Activated naive CD8-positive, alpha-beta T cell treated with anti-CD3 and anti-CD28 coated beads for 36 hours (primary cell): ENCODE measurements around the gene EFR3B. TPM values are rescaled to one million over a fixed set of nuclear protein-coding genes. Genes with fewer than 3 reads are reported as not detected.
"Not testable (repeated sequence)": the region's sequence is repeated elsewhere in the genome, so short reads cannot be mapped to it uniquely, and the experiment has no call there.

Source experiments
- DNase-seq: peaks from one replicate; pipeline ENCODE4 v3.0.0; 2021
- H3K27ac Mint-ChIP-seq: one replicate; pipeline ENCODE4 v1.8.0; 2022; ENCODE audit warnings: mild to moderate bottlenecking, moderate library complexity, mixed read lengths
- H3K27me3 Mint-ChIP-seq: one replicate; pipeline ENCODE4 v1.8.0; 2022; ENCODE audit warnings: mild to moderate bottlenecking, mixed read lengths
- H3K36me3 Mint-ChIP-seq: one replicate; pipeline ENCODE4 v1.8.0; 2021; ENCODE audit warnings: mild to moderate bottlenecking, mixed read lengths
- H3K4me1 Mint-ChIP-seq: one replicate; pipeline ENCODE4 v1.8.0; 2021; ENCODE audit warnings: mixed read lengths
- H3K4me3 Mint-ChIP-seq: one replicate; pipeline ENCODE4 v1.8.0; 2022; ENCODE audit warnings: mild to moderate bottlenecking, moderate library complexity, mixed read lengths
- H3K9me3 Mint-ChIP-seq: one replicate; pipeline ENCODE4 v1.8.0; 2022; ENCODE audit warnings: mixed read lengths
- total RNA-seq, 2 experiments: library from RNA; stranded (reverse); gene quantifications; one replicate each; pipeline ENCODE4 v1.2.3, GENCODE V29; 2021

EFR3B gene
- total RNA-seq, 2 experiments from 2014 or later = 0.06 to 0.08 TPM

- not testable (repeated sequence) for H3K4me3 Mint-ChIP-seq, H3K9me3 Mint-ChIP-seq, H3K27ac Mint-ChIP-seq, H3K36me3 Mint-ChIP-seq, DNase-seq
- H3K27me3 Mint-ChIP-seq = peaks cover 25% of the 10 kb centered on the region
- H3K4me1 Mint-ChIP-seq = peaks cover 10% of the 10 kb centered on the region
These were observed 85.2 kb downstream of the EFR3B start for GRCh38 chr2:25127071-25127470.

GRCh38 chr2:25127646-25128045, 85.8 kb downstream of the EFR3B start:
- Mint-ChIP-seq H3K9me3 (no peaks in the 10 kb centered on the region), H3K27me3 (peaks cover 30% of the 10 kb centered on the region), H3K4me1 (peaks cover 10% of the 10 kb centered on the region), H3K27ac (no peak overlapping the region), H3K36me3 (no peaks in the 10 kb centered on the region), H3K4me3 (no peak overlapping the region)
- no peak for DNase-seq

- Mint-ChIP-seq H3K27me3 (peaks cover 52% of the 10 kb centered on the region), H3K27ac (no peak overlapping the region), H3K4me1 (peaks cover 10% of the 10 kb centered on the region), H3K9me3 (no peaks in the 10 kb centered on the region), H3K36me3 (no peaks in the 10 kb centered on the region), H3K4me3 (no peak overlapping the region)
- no peak for DNase-seq
These were observed 88.1 kb downstream of the EFR3B start for GRCh38 chr2:25129901-25130520.

- H3K27ac Mint-ChIP-seq = no peak overlapping the region
- no peak for DNase-seq
- H3K27me3 Mint-ChIP-seq = peaks cover 61% of the 10 kb centered on the region
- no peaks in the 10 kb centered on the region for H3K36me3 Mint-ChIP-seq
- H3K9me3 Mint-ChIP-seq = no peaks in the 10 kb centered on the region
- H3K4me1 Mint-ChIP-seq = peaks cover 10% of the 10 kb centered on the region
- H3K4me3 Mint-ChIP-seq = peak overlapping the region; percentile 64
These were observed 89.3 kb downstream of the EFR3B start for GRCh38 chr2:25131253-25131566.

- Mint-ChIP-seq H3K27me3 (peaks cover 65% of the 10 kb centered on the region), H3K4me3 (peak overlapping the region; percentile 64), H3K27ac (no peak overlapping the region), H3K4me1 (peaks cover 10% of the 10 kb centered on the region), H3K36me3 (no peaks in the 10 kb centered on the region), H3K9me3 (no peaks in the 10 kb centered on the region)
- DNase-seq = peak; percentile 12
These were observed 89.9 kb downstream of the EFR3B start for GRCh38 chr2:25131567-25132298.

- H3K36me3 Mint-ChIP-seq = no peaks in the 10 kb centered on the region
- H3K4me1 Mint-ChIP-seq = peaks cover 10% of the 10 kb centered on the region
- DNase-seq = no peak
- no peak overlapping the region for H3K27ac Mint-ChIP-seq
- peaks cover 70% of the 10 kb centered on the region for H3K27me3 Mint-ChIP-seq
- no peaks in the 10 kb centered on the region for H3K9me3 Mint-ChIP-seq
- H3K4me3 Mint-ChIP-seq = no peak overlapping the region
These were observed 90.4 kb downstream of the EFR3B start for GRCh38 chr2:25132299-25132635.

- Mint-ChIP-seq H3K36me3 (no peaks in the 10 kb centered on the region), H3K9me3 (no peaks in the 10 kb centered on the region), H3K27me3 (peaks cover 72% of the 10 kb centered on the region), H3K27ac (no peak overlapping the region), H3K4me3 (no peak overlapping the region), H3K4me1 (peaks cover 10% of the 10 kb centered on the region)
- no peak for DNase-seq
These were observed 90.8 kb downstream of the EFR3B start for GRCh38 chr2:25132693-25133092.

GRCh38 chr2:25140535-25140934, 98.7 kb downstream of the EFR3B start:
- H3K4me3 Mint-ChIP-seq, H3K4me1 Mint-ChIP-seq, H3K27ac Mint-ChIP-seq, DNase-seq, H3K36me3 Mint-ChIP-seq, H3K9me3 Mint-ChIP-seq: not testable (repeated sequence)
- peaks cover 16% of the 10 kb centered on the region for H3K27me3 Mint-ChIP-seq

- Mint-ChIP-seq H3K36me3 (no peaks in the 10 kb centered on the region), H3K4me1 (peaks cover 4% of the 10 kb centered on the region), H3K27ac (no peak overlapping the region), H3K27me3 (peaks cover 11% of the 10 kb centered on the region), H3K4me3 (no peak overlapping the region), H3K9me3 (no peaks in the 10 kb centered on the region)
- no peak for DNase-seq
These were observed 99.2 kb downstream of the EFR3B start for GRCh38 chr2:25141120-25141519.

- no peak overlapping the region for H3K27ac Mint-ChIP-seq
- H3K4me1 Mint-ChIP-seq = peaks cover 4% of the 10 kb centered on the region
- no peak overlapping the region for H3K4me3 Mint-ChIP-seq
- H3K9me3 Mint-ChIP-seq = no peaks in the 10 kb centered on the region
- H3K27me3 Mint-ChIP-seq = peaks cover 6% of the 10 kb centered on the region
- no peak for DNase-seq
- no peaks in the 10 kb centered on the region for H3K36me3 Mint-ChIP-seq
These were observed 103.9 kb downstream of the EFR3B start for GRCh38 chr2:25145803-25146202.

GRCh38 chr2:25146896-25147295, 105.0 kb downstream of the EFR3B start:
- H3K9me3 Mint-ChIP-seq = no peaks in the 10 kb centered on the region
- no peaks in the 10 kb centered on the region for H3K36me3 Mint-ChIP-seq
- no peak for DNase-seq
- H3K4me1 Mint-ChIP-seq = peaks cover 4% of the 10 kb centered on the region
- H3K27me3 Mint-ChIP-seq = peaks cover 6% of the 10 kb centered on the region
- no peak overlapping the region for H3K4me3 Mint-ChIP-seq
- no peak overlapping the region for H3K27ac Mint-ChIP-seq

- DNase-seq = no peak
- no peak overlapping the region for H3K27ac Mint-ChIP-seq
These were observed 107.8 kb downstream of the EFR3B start for GRCh38 chr2:25149646-25150045.

GRCh38 chr2:25150993-25151392, 109.1 kb downstream of the EFR3B start:
- H3K27me3 Mint-ChIP-seq, H3K4me1 Mint-ChIP-seq, H3K27ac Mint-ChIP-seq, H3K36me3 Mint-ChIP-seq, H3K4me3 Mint-ChIP-seq, H3K9me3 Mint-ChIP-seq, DNase-seq: not testable (repeated sequence)

More at GRCh38 chr2:25149646-25150045, 107.8 kb downstream of the EFR3B start:
- Mint-ChIP-seq H3K27me3 (peaks cover 6% of the 10 kb centered on the region), H3K9me3 (no peaks in the 10 kb centered on the region), H3K4me3 (no peak overlapping the region), H3K4me1 (peaks cover 4% of the 10 kb centered on the region), H3K36me3 (no peaks in the 10 kb centered on the region)

GRCh38 chr2:25151718-25152117, 109.8 kb downstream of the EFR3B start:
- Mint-ChIP-seq H3K4me3 (no peak overlapping the region), H3K4me1 (no peaks in the 10 kb centered on the region), H3K27ac (no peak overlapping the region), H3K9me3 (no peaks in the 10 kb centered on the region), H3K27me3 (peaks cover 4% of the 10 kb centered on the region), H3K36me3 (no peaks in the 10 kb centered on the region)
- DNase-seq = no peak

- no peak overlapping the region for H3K4me3 Mint-ChIP-seq
- no peak overlapping the region for H3K27ac Mint-ChIP-seq
- H3K36me3 Mint-ChIP-seq = peaks cover 8% of the 10 kb centered on the region
- peaks cover 13% of the 10 kb centered on the region for H3K4me1 Mint-ChIP-seq
- no peak for DNase-seq
- H3K9me3 Mint-ChIP-seq = peaks cover 5% of the 10 kb centered on the region
- no peaks in the 10 kb centered on the region for H3K27me3 Mint-ChIP-seq
These were observed 113.5 kb downstream of the EFR3B start for GRCh38 chr2:25155401-25155800.
